H1 (cell line): Measurements from ENCODE around the gene ARHGAP15. TPM values are rescaled to one million over a fixed set of nuclear protein-coding genes. Genes with fewer than 3 reads are reported as not detected.

Experiments used
- CTCF ChIA-PET: fragments of 300-600 bp; sonication (Branson Sonifier 250); formaldehyde crosslinking; loops from one replicate; lab custom pipeline; 2021; ENCODE audit not compliant: partially characterized antibody; lab: Charles Lee
- POLR2A ChIA-PET: fragments of 300-600 bp; sonication (Branson Sonifier 250); formaldehyde crosslinking; loops from one replicate; lab custom pipeline; 2021; ENCODE audit warnings: inconsistent platforms; ENCODE audit not compliant: partially characterized antibody; lab: Charles Lee
- DNase-seq, 2 experiments: peaks; one replicate each; pipeline versions ENCODE4 v3.0.0 to v3.0.0-alpha.2; 2010 to 2022; ENCODE audit warnings: low spot score in 2 of 2, low read depth in 1 of 2, mixed read lengths in 1 of 2
- FAIRE-seq: peaks from 2 replicates; lab custom pipeline; 2011; peaks lifted over from hg19 to GRCh38; lab: Jason Lieb, UNC
- H2AFZ ChIP-seq: 2 replicates; pipeline ENCODE4 v1.8.1; 2012; ENCODE audit warnings: low read length, inconsistent platforms
- H2AK5ac ChIP-seq: 2 replicates; pipeline ENCODE4 v1.6.1; 2013; ENCODE audit warnings: low read depth, low read length
- H2BK120ac ChIP-seq: replicated peaks from 2 replicates; pipeline ENCODE3; 2013; ENCODE audit warnings: low read depth, low read length, inconsistent platforms
- H2BK12ac ChIP-seq: 2 replicates; pipeline ENCODE4 v1.6.1; 2013; ENCODE audit warnings: low read depth, low read length
- H2BK15ac ChIP-seq: 2 replicates; pipeline ENCODE4 v1.6.1; 2013; ENCODE audit warnings: low read length
- H2BK20ac ChIP-seq: 2 replicates; pipeline ENCODE4 v1.6.1; 2013; ENCODE audit warnings: low read length
- H2BK5ac ChIP-seq: 2 replicates; pipeline ENCODE4 v1.6.1; 2013; ENCODE audit warnings: low read depth, low read length
- H3K14ac ChIP-seq: 2 replicates; pipeline ENCODE4 v1.6.1; 2013; ENCODE audit warnings: inconsistent platforms; ENCODE audit not compliant: insufficient read length
- H3K18ac ChIP-seq: 2 replicates; pipeline ENCODE4 v1.6.1; 2013; ENCODE audit warnings: low read length; ENCODE audit errors: extremely low read depth
- H3K23ac ChIP-seq: 2 replicates; pipeline ENCODE4 v1.6.1; 2013; ENCODE audit warnings: inconsistent platforms; ENCODE audit not compliant: insufficient read length
- H3K23me2 ChIP-seq: 2 replicates; pipeline ENCODE4 v1.6.1; 2013; ENCODE audit warnings: low read depth, low read length
- H3K27ac ChIP-seq: 2 replicates; pipeline ENCODE4 v1.6.1; 2011; ENCODE audit warnings: low read depth, low read length, inconsistent platforms
- H3K27me3 ChIP-seq, 4 experiments: replicated peaks in 1 of 4; 1 replicate in 1 of 4; 2 replicates in 3 of 4; pipeline versions ENCODE4 v1.6.1 to v1.8.1; 2011 to 2013; ENCODE audit warnings: low read length in 3 of 4, mild to moderate bottlenecking in 3 of 4, inconsistent platforms in 2 of 4, mixed read lengths in 2 of 4, moderate library complexity in 1 of 4; ENCODE audit not compliant: control insufficient read depth in 3 of 4, insufficient read depth in 3 of 4; ENCODE audit errors: extremely low read depth in 1 of 4
- H3K36me3 ChIP-seq, 4 experiments: 2 replicates each; pipeline versions ENCODE4 v1.6.1 to v1.8.1; 2011 to 2013; ENCODE audit warnings: mild to moderate bottlenecking in 4 of 4, low read length in 3 of 4, moderate library complexity in 2 of 4, control low read depth in 1 of 4, inconsistent platforms in 1 of 4; ENCODE audit not compliant: insufficient read depth in 4 of 4, control insufficient read depth in 2 of 4
- H3K4ac ChIP-seq: replicated peaks from 2 replicates; pipeline ENCODE3; 2013; ENCODE audit warnings: low read length, low read depth, mixed read lengths, inconsistent platforms; ENCODE audit not compliant: insufficient read length
- H3K4me1 ChIP-seq, 4 experiments: replicated peaks in 1 of 4; 1 replicate in 1 of 4; 2 replicates in 3 of 4; pipeline versions ENCODE4 v1.6.1 to v1.8.1; 2011 to 2013; ENCODE audit warnings: low read length in 3 of 4, inconsistent platforms in 2 of 4, mixed read lengths in 1 of 4; ENCODE audit not compliant: insufficient read depth in 4 of 4, control insufficient read depth in 3 of 4
- H3K4me2 ChIP-seq, 2 experiments: 2 replicates each; pipeline versions ENCODE4 v1.6.1 to v1.8.1; 2011 to 2013; ENCODE audit warnings: low read depth in 2 of 2, low read length in 2 of 2, control low read depth in 1 of 2, inconsistent platforms in 1 of 2, mild to moderate bottlenecking in 1 of 2; ENCODE audit not compliant: insufficient read depth in 1 of 2
- H3K4me3 ChIP-seq, 4 experiments: fragments of 200-600, 300-600 bp in 1 of 4; sonication (generic), shearing (Covaris generic), sonication (Bioruptor Twin) in 1 of 4; 2 replicates each; pipeline versions ENCODE4 v1.5.1 to v1.8.1; 2011 to 2016; ENCODE audit warnings: low read length in 4 of 4, low read depth in 3 of 4, control low read depth in 2 of 4, inconsistent platforms in 2 of 4, mild to moderate bottlenecking in 2 of 4, mixed read lengths in 1 of 4, moderate library complexity in 1 of 4; ENCODE audit not compliant: insufficient read depth in 2 of 4; ENCODE audit errors: extremely low read depth in 1 of 4
- H3K56ac ChIP-seq: replicated peaks from 2 replicates; pipeline ENCODE3; 2013; ENCODE audit warnings: low read depth, mild to moderate bottlenecking, mixed read lengths, low read length, inconsistent platforms; ENCODE audit not compliant: insufficient read length
- H3K79me1 ChIP-seq: 2 replicates; pipeline ENCODE4 v1.6.1; 2013; ENCODE audit warnings: low read depth, low read length, control low read depth
- H3K79me2 ChIP-seq, 2 experiments: 2 replicates each; pipeline versions ENCODE4 v1.6.1 to v1.8.1; 2012 to 2013; ENCODE audit warnings: low read length in 2 of 2, mild to moderate bottlenecking in 2 of 2, inconsistent platforms in 1 of 2; ENCODE audit not compliant: insufficient read depth in 2 of 2, control insufficient read depth in 1 of 2
- H3K9ac ChIP-seq, 4 experiments: replicated peaks in 1 of 4; 1 replicate in 1 of 4; 2 replicates in 3 of 4; pipeline versions ENCODE4 v1.6.1 to v1.8.1; 2011 to 2013; ENCODE audit warnings: low read depth in 3 of 4, low read length in 3 of 4, control low read depth in 2 of 4, mild to moderate bottlenecking in 2 of 4, moderate library complexity in 2 of 4, inconsistent platforms in 1 of 4; ENCODE audit errors: extremely low read depth in 1 of 4
- H3K9me3 ChIP-seq, 2 experiments: 2 replicates each; pipeline versions ENCODE4 v1.6.1 to v1.8.1; 2012 to 2013; ENCODE audit warnings: mild to moderate bottlenecking in 2 of 2, moderate library complexity in 2 of 2, control low read depth in 1 of 2, inconsistent platforms in 1 of 2, low read depth in 1 of 2, low read length in 1 of 2, mixed read lengths in 1 of 2; ENCODE audit not compliant: insufficient read depth in 2 of 2
- H4K20me1 ChIP-seq, 2 experiments: replicated peaks in 1 of 2; 2 replicates each; pipeline versions ENCODE3 to v1.8.1; 2011 to 2013; ENCODE audit warnings: inconsistent platforms in 2 of 2, low read length in 2 of 2, mild to moderate bottlenecking in 1 of 2; ENCODE audit not compliant: insufficient read depth in 2 of 2, control insufficient read depth in 1 of 2
- H4K5ac ChIP-seq: 2 replicates; pipeline ENCODE4 v1.6.1; 2013; ENCODE audit warnings: low read length, low read depth, mixed read lengths, inconsistent platforms; ENCODE audit not compliant: insufficient read length
- H4K8ac ChIP-seq: 2 replicates; pipeline ENCODE4 v1.8.0; 2013; ENCODE audit warnings: mild to moderate bottlenecking, moderate library complexity, low read length, inconsistent platforms; ENCODE audit not compliant: insufficient read depth; ENCODE audit errors: extremely low read depth
- H4K91ac ChIP-seq: replicated peaks from 2 replicates; pipeline ENCODE3; 2013; ENCODE audit warnings: low read length, mixed read lengths, inconsistent platforms; ENCODE audit not compliant: insufficient read length
- CBX5 ChIP-seq: fragments of 300-800, 300-1000 bp; sonication (generic); IDR thresholded peaks from 2 replicates; pipeline ENCODE4 v1.7.1; 2016; ENCODE audit warnings: antibody characterized with exemption, low read length, low read depth
- EP300 ChIP-seq, 2 experiments: IDR thresholded peaks; 1 replicate in 1 of 2; 2 replicates in 1 of 2; pipeline ENCODE4 v1.6.1; 2011 to 2012; ENCODE audit warnings: low read depth in 2 of 2, low read length in 2 of 2, mild to moderate bottlenecking in 2 of 2, borderline replicate concordance in 1 of 2, inconsistent platforms in 1 of 2, moderate library complexity in 1 of 2
- POU5F1 ChIP-seq: IDR thresholded peaks from 2 replicates; pipeline ENCODE4 v1.6.1; 2011; ENCODE audit warnings: low read depth, mild to moderate bottlenecking, low read length, moderate library complexity
- RAD21 ChIP-seq, 2 experiments: IDR thresholded peaks in 1 of 2; conservative IDR thresholded peaks in 1 of 2; 2 replicates each; pipeline ENCODE4 v1.6.1; 2011; ENCODE audit warnings: low read depth in 2 of 2, low read length in 2 of 2, improper control_type of control experiment in 1 of 2, inconsistent platforms in 1 of 2, mild to moderate bottlenecking in 1 of 2, moderate library complexity in 1 of 2
- RNF2 ChIP-seq: fragments of 200-900, 300-1000 bp; sonication (generic); IDR thresholded peaks from 2 replicates; pipeline ENCODE4 v1.7.1; 2016; ENCODE audit warnings: borderline replicate concordance, low read depth, mild to moderate bottlenecking, antibody characterized with exemption, low read length; ENCODE audit not compliant: poor library complexity, severe bottlenecking; ENCODE audit errors: missing control alignments
- WGBS, 2 experiments: shearing (Covaris generic) in 1 of 2; methylation state at CpG; one replicate each; pipeline versions ENCODE4 v1.1.6 to v1.1.7; 2013 to 2015; ENCODE audit warnings: low lambda C conversion rate in 2 of 2, mixed read lengths in 2 of 2, inconsistent platforms in 1 of 2, low coverage in 1 of 2, missing lambda C conversion rate in 1 of 2; ENCODE audit not compliant: insufficient replicate concordance in 2 of 2, insufficient coverage in 1 of 2, insufficient read length in 1 of 2; ENCODE audit errors: extremely low coverage in 1 of 2, missing lambda C conversion rate in 1 of 2; 5-methylcytosine and 5-hydroxymethylcytosine counted together
- polyA plus RNA-seq, 7 experiments: library from polyadenylated mRNA; depleted of rRNA in 3 of 7; stranded (reverse) in 5 of 7; unstranded in 2 of 7; fragments of >200 nt in 5 of 7; fragments of 200-250 nt in 2 of 7; gene quantifications; 1 replicate in 5 of 7; 2 replicates in 1 of 7; 4 replicates in 1 of 7; pipeline versions ENCODE4 v1.2.1 to v1.2.3, GENCODE V29; 2011 to 2013; ENCODE audit warnings: missing spikeins in 2 of 7, mixed read lengths in 2 of 7
- total RNA-seq: library from RNA; stranded (reverse); fragmentation: NEBNext Ultra II Directional; extraction: Animal tissue kit (Norgen Biotek cat#: 25700); gene quantifications from 2 replicates; pipeline ENCODE4 v1.2.1, GENCODE V29; 2021
- TF ChIP-seq, protein P1 (sequence below): IDR thresholded peaks from 2 replicates; pipeline ENCODE4 v1.6.1; 2012; ENCODE audit warnings: inconsistent platforms
- TF ChIP-seq, protein P2 (sequence below): IDR thresholded peaks from 2 replicates; pipeline ENCODE4 v1.6.1; 2011; ENCODE audit warnings: low read depth, mild to moderate bottlenecking, low read length; ENCODE audit not compliant: insufficient read depth

The ARHGAP15 gene
- total and polyA plus RNA-seq, 2 of the 8 experiments (the other 6 are each of a cell fraction or from before 2014, with no cell fraction given): not detected

DNA sequence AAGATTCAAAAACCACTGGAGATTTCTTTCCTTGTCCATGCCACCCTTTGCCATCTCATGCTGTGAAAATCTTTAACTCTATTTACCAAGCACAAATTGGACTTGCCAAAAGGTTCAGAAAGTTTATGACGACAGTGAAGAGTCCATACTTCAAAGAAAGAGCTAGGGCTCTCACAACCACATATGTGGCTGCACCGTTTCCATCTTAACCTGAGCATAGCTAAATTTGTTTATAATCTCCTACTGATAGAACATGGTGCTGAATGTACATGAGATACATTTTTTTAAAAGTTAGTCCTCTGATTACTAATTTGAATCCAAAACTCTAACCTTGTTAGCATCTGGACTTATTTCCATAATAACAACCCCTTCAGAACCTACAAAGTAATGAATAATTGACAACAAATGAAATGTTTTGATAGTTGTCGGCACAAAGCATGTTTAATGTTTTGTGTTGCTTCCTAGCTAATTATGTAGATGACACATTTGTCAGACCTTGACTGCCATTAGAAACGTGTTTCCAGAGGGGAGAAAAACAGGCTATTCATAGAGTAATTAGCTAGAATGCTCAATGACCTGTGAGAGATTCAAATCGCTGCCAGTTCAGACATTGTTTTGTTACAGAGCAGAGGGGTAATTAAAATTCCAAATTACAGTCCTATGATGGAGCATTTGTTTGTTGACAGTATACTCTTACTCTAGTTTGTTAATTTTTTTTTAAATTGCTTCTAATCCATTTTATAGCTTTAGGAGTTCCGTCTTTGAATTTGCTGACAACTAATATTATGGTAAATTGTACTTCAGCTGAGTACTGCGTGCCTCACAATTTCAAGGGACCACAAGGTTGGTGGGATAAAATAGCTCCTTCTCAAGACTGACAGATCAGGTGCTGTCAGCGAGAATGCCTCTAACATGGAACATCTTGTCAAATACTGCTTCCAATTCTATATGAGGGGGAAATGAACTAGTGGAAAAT is 31.8 kb downstream of the ARHGAP15 start:
- H2AFZ ChIP-seq: no peak overlapping the region
- H2BK12ac ChIP-seq: no peak overlapping the region
- DNase-seq (no peak), FAIRE-seq (no peak)
- no peak overlapping the region for H3K4me2 ChIP-seq
- no peak overlapping the region for H2AK5ac ChIP-seq
- no peaks in the 10 kb centered on the region for H4K20me1 ChIP-seq
- H3K23me2 ChIP-seq: no peaks in the 10 kb centered on the region
- H3K36me3 ChIP-seq: no peaks in the 10 kb centered on the region
- H3K79me2 ChIP-seq: no peaks in the 10 kb centered on the region
- H2BK120ac ChIP-seq: no peak overlapping the region
- H3K9me3 ChIP-seq: no peaks in the 10 kb centered on the region
- H3K23ac ChIP-seq: no peak overlapping the region
- H3K79me1 ChIP-seq: no peaks in the 10 kb centered on the region
- no peaks in the 10 kb centered on the region for H3K27me3 ChIP-seq
- H3K14ac ChIP-seq: no peak overlapping the region
- H2BK5ac ChIP-seq: no peak overlapping the region
- H3K4me1 ChIP-seq: no peaks in the 10 kb centered on the region
- H3K27ac ChIP-seq: no peak overlapping the region
- 86% methylated on average over 8 of the region's 8 CpGs; no CpG with 5 or more reads in 1 of the 2 experiments for WGBS, 2 experiments
- H4K5ac ChIP-seq: no peak overlapping the region
- H3K4me3 ChIP-seq: no peak overlapping the region
- no peak overlapping the region for H3K18ac ChIP-seq
- no peak overlapping the region for H4K91ac ChIP-seq
- no peak overlapping the region for H3K56ac ChIP-seq
- H3K9ac ChIP-seq: no peak overlapping the region
- no peak overlapping the region for H3K4ac ChIP-seq
- H4K8ac ChIP-seq: no peak overlapping the region
- no peak overlapping the region for H2BK15ac ChIP-seq
- POLR2A ChIA-PET: no interaction called here
- CTCF ChIA-PET: interaction anchor here (0.6 to 8.9 kb wide), 29 partner anchors 9 to 366 kb away, joined by 3 to 164 read pairs (median 7); no protein-coding TSS in a partner anchor
- H2BK20ac ChIP-seq: no peak overlapping the region
- TF ChIP-seq, protein P1, sequence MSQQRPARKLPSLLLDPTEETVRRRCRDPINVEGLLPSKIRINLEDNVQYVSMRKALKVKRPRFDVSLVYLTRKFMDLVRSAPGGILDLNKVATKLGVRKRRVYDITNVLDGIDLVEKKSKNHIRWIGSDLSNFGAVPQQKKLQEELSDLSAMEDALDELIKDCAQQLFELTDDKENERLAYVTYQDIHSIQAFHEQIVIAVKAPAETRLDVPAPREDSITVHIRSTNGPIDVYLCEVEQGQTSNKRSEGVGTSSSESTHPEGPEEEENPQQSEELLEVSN: no peak
- TF ChIP-seq, protein P2, sequence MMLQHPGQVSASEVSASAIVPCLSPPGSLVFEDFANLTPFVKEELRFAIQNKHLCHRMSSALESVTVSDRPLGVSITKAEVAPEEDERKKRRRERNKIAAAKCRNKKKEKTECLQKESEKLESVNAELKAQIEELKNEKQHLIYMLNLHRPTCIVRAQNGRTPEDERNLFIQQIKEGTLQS: no peak
- TF ChIP-seq RNF2 (no peak), POU5F1 (no peak), EP300 (IDR thresholded peaks at IDR 0.05; ENCODE audit: borderline replicate concordance in 1 of 2, low read depth in 2 of 2, low read length in 2 of 2) (no peak), RAD21 (IDR thresholded peaks at IDR 0.05 in 1 of 2, conservative IDR thresholded peaks at IDR 0.05 in 1 of 2; ENCODE audit: low read depth in 2 of 2, low read length in 2 of 2) (no peak), CBX5 (no peak)
